K562 (cell line): ENCODE data around the gene AWAT1. TPM values are rescaled to one million over a fixed set of nuclear protein-coding genes. Genes with fewer than 3 reads are reported as not detected.
A peak's percentile ranks its signal among the peaks of the same experiment; 100 is the strongest.

Experiments used
- ATAC-seq: fragments of 200-7000 bp; cut with Tn5 transposase; 3 replicates; pipeline ENCODE4 v1.9.1; 2020; ENCODE audit warnings: moderate library complexity
- BruUV-seq: library from RNA; stranded (reverse); fragments of 400-500 nt; replicated peaks from 2 replicates; lab custom pipeline; 2021; lab: Mats Ljungman, UMichigan
- CTCF ChIA-PET: fragments of 300-600 bp; formaldehyde crosslinking; extraction: SDS; loops from one replicate; lab custom pipeline; 2021; ENCODE audit warnings: low intra/inter-chr PET ratio; lab: Yijun Ruan, JAX
- POLR2A ChIA-PET: fragments of 300-600, 350-650 bp; sonication (Branson Sonifier 250); formaldehyde crosslinking; extraction: SDS; loops from one replicate; lab custom pipeline; 2021; ENCODE audit warnings: antibody characterized with exemption, inconsistent platforms; lab: Yijun Ruan, JAX
- DNase-seq, 4 experiments: peaks; one replicate each; pipeline versions ENCODE4 v3.0.0 to v3.0.0-alpha.2; 2011 to 2018; ENCODE audit warnings: low spot score in 3 of 4, mixed read lengths in 3 of 4; ENCODE audit errors: extremely low read depth in 1 of 4
- FAIRE-seq: peaks from 2 replicates; lab custom pipeline; 2011; peaks lifted over from hg19 to GRCh38; lab: Jason Lieb, UNC
- H2AFZ ChIP-seq: 2 replicates; pipeline ENCODE4 v1.6.0; 2011; ENCODE audit warnings: low read depth, low read length, control low read depth, inconsistent platforms
- H3K27ac ChIP-seq: fragments of 200-600 bp; 3 replicates; pipeline ENCODE4 v1.8.0; 2011; ENCODE audit warnings: low read depth, mild to moderate bottlenecking, control low read depth, inconsistent platforms, low read length, moderate library complexity, mixed read lengths; ENCODE audit errors: extremely low read depth
- H3K27me3 ChIP-seq, 2 experiments: fragments of 300-600 bp in 1 of 2; 2 replicates in 1 of 2; 3 replicates in 1 of 2; pipeline versions ENCODE4 v1.6.0 to v1.8.0; 2011; ENCODE audit warnings: inconsistent platforms in 2 of 2, low read length in 2 of 2, mild to moderate bottlenecking in 1 of 2, mixed read lengths in 1 of 2, moderate library complexity in 1 of 2; ENCODE audit not compliant: control insufficient read depth in 2 of 2, insufficient read depth in 2 of 2
- H3K36me3 ChIP-seq: fragments of 300-600 bp; 3 replicates; pipeline ENCODE4 v1.8.0; 2011; ENCODE audit warnings: mild to moderate bottlenecking, low read length, inconsistent platforms; ENCODE audit not compliant: control insufficient read depth, insufficient read depth
- H3K4me1 ChIP-seq, 2 experiments: fragments of 200-600 bp in 1 of 2; replicated peaks in 1 of 2; 2 replicates in 1 of 2; 3 replicates in 1 of 2; pipeline versions ENCODE4 v1.5.1 to v1.8.0; 2011; ENCODE audit warnings: inconsistent platforms in 2 of 2, low read length in 2 of 2, mild to moderate bottlenecking in 1 of 2, mixed read lengths in 1 of 2, moderate library complexity in 1 of 2; ENCODE audit not compliant: control insufficient read depth in 2 of 2, insufficient read depth in 2 of 2
- H3K4me2 ChIP-seq: 2 replicates; pipeline ENCODE4 v1.6.1; 2011; ENCODE audit warnings: low read length, control low read depth, inconsistent platforms, mixed read lengths; ENCODE audit not compliant: insufficient read depth
- H3K4me3 ChIP-seq: fragments of 200-600 bp; sonication (generic), shearing (Covaris generic); 2 replicates; pipeline ENCODE4 v1.5.1; 2016; ENCODE audit warnings: control low read depth, inconsistent platforms
- H3K79me2 ChIP-seq: fragments of 200-600 bp; 3 replicates; pipeline ENCODE4 v1.8.0; 2011; ENCODE audit warnings: low read length, inconsistent platforms; ENCODE audit not compliant: control insufficient read depth, insufficient read depth
- H3K9ac ChIP-seq, 2 experiments: 2 replicates each; pipeline versions ENCODE4 v1.6.0 to v1.6.1; 2011; ENCODE audit warnings: low read depth in 2 of 2, low read length in 2 of 2, control low read depth in 1 of 2, inconsistent platforms in 1 of 2, mild to moderate bottlenecking in 1 of 2, mixed read lengths in 1 of 2; ENCODE audit not compliant: insufficient read depth in 1 of 2
- H3K9me1 ChIP-seq: one replicate; pipeline ENCODE4 v1.6.0; 2011; ENCODE audit warnings: inconsistent platforms, mild to moderate bottlenecking, low read length, moderate library complexity; ENCODE audit not compliant: control insufficient read depth, insufficient read depth
- H3K9me3 ChIP-seq: replicated peaks from 2 replicates; pipeline ENCODE4 v1.5.1; 2011; ENCODE audit warnings: low read depth, low read length, inconsistent platforms; ENCODE audit not compliant: control insufficient read depth, insufficient read depth
- H4K20me1 ChIP-seq: replicated peaks from 2 replicates; pipeline ENCODE4 v1.6.1; 2011; ENCODE audit warnings: low read length, inconsistent platforms, mixed read lengths; ENCODE audit not compliant: control insufficient read depth, insufficient read depth
- ETS2 ChIP-seq: IDR thresholded peaks from 2 replicates; pipeline ENCODE4 v1.6.1; 2016; ENCODE audit warnings: borderline replicate concordance, missing genetic modification characterization, mild to moderate bottlenecking, moderate library complexity, missing compliant biosample characterization; ENCODE audit not compliant: poor library complexity, severe bottlenecking
- FOXA3 ChIP-seq, 2 experiments: fragments of 450-650 bp in 1 of 2; sonication (generic) in 1 of 2; formaldehyde crosslinking; IDR thresholded peaks in 1 of 2; conservative IDR thresholded peaks in 1 of 2; 2 replicates each; pipeline versions ENCODE4 v1.4.0 to v1.8.0; 2020 to 2022; ENCODE audit warnings: mild to moderate bottlenecking in 2 of 2, missing genetic modification reagents in 1 of 2
- PREB ChIP-seq: sonication (generic); formaldehyde crosslinking; IDR thresholded peaks from 2 replicates; pipeline ENCODE4 v1.8.1; 2023; ENCODE audit warnings: mild to moderate bottlenecking, missing genetic modification reagents
- RBM14 ChIP-seq: fragments of 200-400 bp; formaldehyde crosslinking; IDR thresholded peaks from 2 replicates; pipeline ENCODE4 v1.6.1; 2018; ENCODE audit warnings: low read depth, mild to moderate bottlenecking, low read length, moderate library complexity, borderline replicate concordance; ENCODE audit not compliant: insufficient read depth
- THRAP3 ChIP-seq: fragments of 450-650 bp; IDR thresholded peaks from 2 replicates; pipeline ENCODE4 v1.6.1; 2016; ENCODE audit warnings: mild to moderate bottlenecking, inconsistent platforms, borderline replicate concordance
- WGBS: fragments of 100-300 bp; shearing (Covaris generic); methylation state at CpG from one replicate; pipeline ENCODE4 v1.1.6; 2016; ENCODE audit warnings: low coverage, mixed read lengths; ENCODE audit not compliant: insufficient coverage; ENCODE audit errors: missing lambda C conversion rate; 5-methylcytosine and 5-hydroxymethylcytosine counted together
- in situ Hi-C: fragments of 300-500 bp; cut with MboI; formaldehyde crosslinking; loops from 4 replicates; pipeline ENCODE4 v1.15.0; 2018; ENCODE audit warnings: inconsistent platforms, mixed read lengths
- intact Hi-C: fragments of 100-400 bp; cut with micrococcal nuclease; formaldehyde crosslinking; loops from 2 replicates; pipeline ENCODE4 v1.14.2; 2022
- polyA plus RNA-seq, 8 experiments: library from polyadenylated mRNA; depleted of rRNA in 4 of 8; stranded (reverse) in 5 of 8; unstranded in 3 of 8; fragments of >200 nt; fragmentation: Nextera tagmentation in 2 of 8; fragmentation: Illumina TruSeq in 1 of 8; extraction: Ambion mirVana in 2 of 8; extraction: Trizol in 1 of 8; gene quantifications; 2 replicates each; pipeline versions ENCODE4 v1.2.1 to v1.2.3, GENCODE V29; 2011 to 2014; ENCODE audit warnings: inconsistent platforms in 1 of 8, missing spikeins in 1 of 8
- total RNA-seq, 7 experiments: library from RNA; depleted of rRNA in 6 of 7; stranded (reverse); fragments of >200 nt in 6 of 7; fragmentation: Illumina TruSeq in 2 of 7; extraction: Trizol in 2 of 7; gene quantifications; 2 replicates each; pipeline versions ENCODE4 v1.2.1 to v1.2.3, GENCODE V29; 2011 to 2021; ENCODE audit warnings: low replicate concordance in 1 of 7
- TF ChIP-seq, protein P1 (sequence below): IDR thresholded peaks from 3 replicates; pipeline ENCODE4 v1.6.1; 2011; ENCODE audit warnings: borderline replicate concordance, mild to moderate bottlenecking; ENCODE audit not compliant: insufficient read length, insufficient read depth
- TF ChIP-seq, protein P2 (sequence below): sonication (generic); formaldehyde crosslinking; IDR thresholded peaks from 2 replicates; pipeline ENCODE4 v1.8.0; 2022; ENCODE audit warnings: missing genetic modification reagents, mild to moderate bottlenecking, borderline replicate concordance

The AWAT1 gene
- total and polyA plus RNA-seq, 9 of the 15 experiments (the other 6 are each of a cell fraction or from before 2014, with no cell fraction given): not detected

DNA sequence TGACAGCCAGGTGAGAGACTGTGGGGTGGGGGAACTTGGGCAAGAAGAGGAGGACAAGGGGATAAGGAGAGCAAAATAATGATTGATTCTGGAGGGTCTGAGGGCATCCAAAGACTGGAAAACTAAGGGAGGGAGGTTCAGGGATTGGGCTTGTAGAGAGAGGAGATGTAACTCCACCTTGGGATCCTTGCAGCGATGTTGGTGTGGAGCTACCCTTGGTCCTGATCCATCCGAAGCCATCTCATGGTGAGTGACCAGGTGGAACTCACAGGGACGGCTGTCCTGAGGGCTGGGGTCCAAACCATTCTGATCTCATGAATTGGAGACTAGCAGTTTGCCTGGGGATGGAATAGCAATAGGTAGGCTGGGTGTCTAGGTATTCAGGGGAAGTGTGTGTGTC is 46.1 kb downstream of the AWAT1 start (continued):
- TF ChIP-seq, protein P1, sequence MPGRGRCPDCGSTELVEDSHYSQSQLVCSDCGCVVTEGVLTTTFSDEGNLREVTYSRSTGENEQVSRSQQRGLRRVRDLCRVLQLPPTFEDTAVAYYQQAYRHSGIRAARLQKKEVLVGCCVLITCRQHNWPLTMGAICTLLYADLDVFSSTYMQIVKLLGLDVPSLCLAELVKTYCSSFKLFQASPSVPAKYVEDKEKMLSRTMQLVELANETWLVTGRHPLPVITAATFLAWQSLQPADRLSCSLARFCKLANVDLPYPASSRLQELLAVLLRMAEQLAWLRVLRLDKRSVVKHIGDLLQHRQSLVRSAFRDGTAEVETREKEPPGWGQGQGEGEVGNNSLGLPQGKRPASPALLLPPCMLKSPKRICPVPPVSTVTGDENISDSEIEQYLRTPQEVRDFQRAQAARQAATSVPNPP: no peak
- no peak for TF ChIP-seq ETS2 (tag)

DNA sequence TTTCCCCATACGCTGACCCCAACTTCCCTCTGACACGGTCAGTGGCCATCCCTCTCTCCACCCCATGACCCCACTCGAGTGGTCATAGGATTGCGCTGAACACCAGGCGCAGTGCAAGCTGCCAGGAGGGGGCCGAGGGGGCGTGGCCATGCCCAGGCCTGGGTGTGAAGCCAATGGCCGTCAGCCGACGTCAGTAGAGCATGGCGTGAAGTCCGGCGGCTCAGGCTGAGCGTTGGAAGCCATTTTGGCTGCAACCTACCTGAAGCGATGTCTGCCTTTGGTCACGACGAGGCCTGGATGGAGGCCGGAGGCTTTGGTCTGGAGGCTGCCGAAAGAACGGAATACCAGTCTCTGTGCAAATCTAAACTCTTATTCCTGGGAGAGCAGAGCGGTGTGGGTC is 47.5 kb downstream of the AWAT1 start, which contains the start of gene RAB41:
RAB41 (plus strand) TSS at position 222 of the 400 bp plus-strand sequence; CDS start at position 268, 46 bp downstream.
- 64% methylated on average over 11 of the region's 21 CpGs for WGBS
- Histone ChIP-seq H3K4me1 (peaks cover 0 to 4% of the 10 kb centered on the region in 2 experiments; a peak in 1 of 5 replicates), H3K36me3 (0 out of 3 replicates have a peak, but pooled peaks cover 3% of the 10 kb centered on the region), H3K27ac (no peak within 1 kb of the TSS), H3K4me3 (no peak within 1 kb of the TSS), H3K4me2 (no peak within 1 kb of the TSS), H3K9ac (no peak within 1 kb of the TSS), H2AFZ (no peak within 1 kb of the TSS), H3K9me3 (no peaks in the 10 kb centered on the region), H3K79me2 (no peaks in the 10 kb centered on the region), H3K9me1 (no peaks in the 10 kb centered on the region), H4K20me1 (no peaks in the 10 kb centered on the region), H3K27me3 (peaks cover 3 to 13% of the 10 kb centered on the region in 2 experiments; a peak in 1 of 5 replicates)
- DNase-seq: peak in 2 of 4 experiments; percentile 11
- ChIA-PET CTCF (no interaction called here), POLR2A (no interaction called here)
- in situ Hi-C loops: no loop called here
- TF ChIP-seq, protein P2, sequence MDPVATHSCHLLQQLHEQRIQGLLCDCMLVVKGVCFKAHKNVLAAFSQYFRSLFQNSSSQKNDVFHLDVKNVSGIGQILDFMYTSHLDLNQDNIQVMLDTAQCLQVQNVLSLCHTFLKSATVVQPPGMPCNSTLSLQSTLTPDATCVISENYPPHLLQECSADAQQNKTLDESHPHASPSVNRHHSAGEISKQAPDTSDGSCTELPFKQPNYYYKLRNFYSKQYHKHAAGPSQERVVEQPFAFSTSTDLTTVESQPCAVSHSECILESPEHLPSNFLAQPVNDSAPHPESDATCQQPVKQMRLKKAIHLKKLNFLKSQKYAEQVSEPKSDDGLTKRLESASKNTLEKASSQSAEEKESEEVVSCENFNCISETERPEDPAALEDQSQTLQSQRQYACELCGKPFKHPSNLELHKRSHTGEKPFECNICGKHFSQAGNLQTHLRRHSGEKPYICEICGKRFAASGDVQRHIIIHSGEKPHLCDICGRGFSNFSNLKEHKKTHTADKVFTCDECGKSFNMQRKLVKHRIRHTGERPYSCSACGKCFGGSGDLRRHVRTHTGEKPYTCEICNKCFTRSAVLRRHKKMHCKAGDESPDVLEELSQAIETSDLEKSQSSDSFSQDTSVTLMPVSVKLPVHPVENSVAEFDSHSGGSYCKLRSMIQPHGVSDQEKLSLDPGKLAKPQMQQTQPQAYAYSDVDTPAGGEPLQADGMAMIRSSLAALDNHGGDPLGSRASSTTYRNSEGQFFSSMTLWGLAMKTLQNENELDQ: no peak
- TF ChIP-seq PREB: no peak
- TF ChIP-seq FOXA3 (CRISPR knock-in tag; conservative IDR thresholded peaks at IDR 0.05 in 1 of 2, IDR thresholded peaks at IDR 0.05 in 1 of 2): no peak
- TF ChIP-seq RBM14: no peak
- no peak for TF ChIP-seq THRAP3
- FAIRE-seq: no peak
- intact Hi-C loops: no loop called here
- no peak for ATAC-seq
- no TSS peak for BruUV-seq
